Activated T-helper 2 cell treated with anti-CD3 and anti-CD28 coated beads, Interferon-gamma antibody, Interleukin-2, Interleukin-4, amounts not matched to agents 10 μg/mL and 5 μg/mL and 100 μg/mL, durations not matched to agents 14 hours and 24 hours and 36 hours (primary cell): ENCODE data around the gene C12orf75. TPM values are rescaled to one million over a fixed set of nuclear protein-coding genes. Genes with fewer than 3 reads are reported as not detected.
A peak's percentile ranks its signal among the peaks of the same experiment; 100 is the strongest.

Experiments
- DNase-seq: peaks from one replicate; pipeline ENCODE4 v3.0.0; 2021; ENCODE audit warnings: low spot score
- H3K27ac Mint-ChIP-seq: one replicate; pipeline ENCODE4 v1.8.0; 2021; ENCODE audit warnings: mixed read lengths
- H3K27me3 Mint-ChIP-seq: one replicate; pipeline ENCODE4 v1.8.0; 2021; ENCODE audit warnings: low read depth, mixed read lengths
- H3K36me3 Mint-ChIP-seq: one replicate; pipeline ENCODE4 v1.8.0; 2021; ENCODE audit warnings: low read depth, mixed read lengths
- H3K4me1 Mint-ChIP-seq: one replicate; pipeline ENCODE4 v1.8.0; 2021; ENCODE audit warnings: low read depth, mixed read lengths
- H3K4me3 Mint-ChIP-seq: one replicate; pipeline ENCODE4 v1.8.0; 2021; ENCODE audit warnings: low read depth, mild to moderate bottlenecking, moderate library complexity, mixed read lengths
- H3K9me3 Mint-ChIP-seq: one replicate; pipeline ENCODE4 v1.8.0; 2021; ENCODE audit warnings: mixed read lengths
- intact Hi-C: fragments of 100-400 bp; cut with micrococcal nuclease; formaldehyde crosslinking; loops from one replicate; pipeline ENCODE4 v1.15.1; 2023
- total RNA-seq: library from RNA; stranded (reverse); gene quantifications from 2 replicates; pipeline ENCODE4 v1.2.3, GENCODE V29; 2022

C12orf75 gene
- total RNA-seq, 1 donor from 2014 or later: 252 TPM

DNA sequence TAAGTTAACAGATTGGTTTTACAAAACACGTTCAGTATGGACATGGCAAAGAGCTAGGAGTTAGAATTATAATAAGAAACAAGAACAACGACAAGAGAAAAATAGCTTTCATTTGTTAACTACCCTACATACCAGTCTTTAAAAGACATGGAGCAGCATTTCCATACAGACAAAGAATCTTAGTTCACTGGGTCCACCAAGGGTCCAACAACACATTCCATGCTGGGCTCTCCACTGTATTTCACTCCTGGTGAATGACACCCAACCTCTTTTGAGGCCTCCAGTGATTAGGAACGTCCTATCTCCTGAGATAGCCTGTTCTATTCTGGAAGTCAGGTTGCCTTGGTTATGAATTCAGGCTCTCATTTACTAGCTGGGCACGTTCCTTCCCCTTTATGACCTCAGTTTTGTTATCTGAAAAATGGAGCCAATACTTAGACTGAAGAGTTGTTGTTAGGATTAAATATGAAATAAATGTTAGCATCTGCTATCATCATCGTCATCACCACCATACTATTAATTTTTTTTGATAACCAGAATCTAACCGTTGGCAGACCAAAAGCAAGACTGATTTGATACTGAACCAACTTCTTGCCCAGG is 37.7 kb downstream of the C12orf75 start:
- Mint-ChIP-seq H3K9me3 (no peaks in the 10 kb centered on the region), H3K4me3 (no peak overlapping the region), H3K27ac (peak overlapping the region; percentile 8), H3K4me1 (peaks cover 38% of the 10 kb centered on the region), H3K36me3 (peaks cover 58% of the 10 kb centered on the region), H3K27me3 (no peaks in the 10 kb centered on the region)
- DNase-seq: no peak
- intact Hi-C loops: no loop called here

DNA sequence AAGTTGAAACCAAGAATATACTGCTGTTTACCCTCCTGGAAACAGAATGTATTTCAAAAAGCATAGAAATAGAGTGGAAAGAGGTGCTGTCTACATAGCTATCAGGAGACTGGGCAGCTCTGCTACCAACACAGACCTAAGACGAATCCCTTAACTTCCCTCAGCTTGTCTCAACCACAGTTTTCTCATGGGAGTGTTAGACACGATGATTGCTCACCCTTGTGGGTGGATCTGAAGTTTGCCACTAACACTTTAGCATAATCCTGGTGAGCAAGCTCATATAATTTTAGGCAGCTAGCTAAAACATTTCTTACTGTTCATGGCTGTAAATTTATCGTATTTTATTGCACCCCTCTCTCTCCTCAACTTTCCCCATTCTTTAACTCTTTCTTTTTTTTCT is 38.5 kb downstream of the C12orf75 start:
- DNase-seq: no peak
- no peaks in the 10 kb centered on the region for H3K9me3 Mint-ChIP-seq
- intact Hi-C loops: no loop called here
- peaks cover 63% of the 10 kb centered on the region for H3K36me3 Mint-ChIP-seq
- no peak overlapping the region for H3K4me3 Mint-ChIP-seq
- no peaks in the 10 kb centered on the region for H3K27me3 Mint-ChIP-seq
- H3K4me1 Mint-ChIP-seq: peaks cover 33% of the 10 kb centered on the region
- no peak overlapping the region for H3K27ac Mint-ChIP-seq

DNA sequence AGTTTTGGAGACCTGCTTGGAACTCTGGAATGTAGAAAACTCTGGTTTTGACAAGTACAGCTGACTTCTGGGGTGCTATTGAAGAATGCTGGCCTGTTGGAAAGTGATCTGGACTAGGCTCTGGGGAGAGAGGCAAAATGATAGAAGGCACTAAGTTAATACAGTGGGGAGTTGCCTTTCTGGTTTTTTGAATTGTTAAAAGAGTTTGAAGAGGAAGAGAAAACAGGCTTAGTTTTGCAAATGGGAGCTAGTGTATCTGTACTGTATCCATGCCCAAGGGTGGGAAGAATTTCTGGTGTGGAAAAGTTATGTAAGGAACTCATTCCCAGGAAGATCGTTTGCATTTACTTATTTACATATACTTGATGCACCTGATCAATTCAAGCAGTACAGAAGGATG is 43.8 kb downstream of the C12orf75 start:
- no peak for DNase-seq
- no peak overlapping the region for H3K27ac Mint-ChIP-seq
- intact Hi-C loops: no loop called here
- H3K27me3 Mint-ChIP-seq: no peaks in the 10 kb centered on the region
- H3K36me3 Mint-ChIP-seq: peaks cover 39% of the 10 kb centered on the region
- no peak overlapping the region for H3K4me3 Mint-ChIP-seq
- H3K9me3 Mint-ChIP-seq: no peaks in the 10 kb centered on the region
- peaks cover 6% of the 10 kb centered on the region for H3K4me1 Mint-ChIP-seq

DNA sequence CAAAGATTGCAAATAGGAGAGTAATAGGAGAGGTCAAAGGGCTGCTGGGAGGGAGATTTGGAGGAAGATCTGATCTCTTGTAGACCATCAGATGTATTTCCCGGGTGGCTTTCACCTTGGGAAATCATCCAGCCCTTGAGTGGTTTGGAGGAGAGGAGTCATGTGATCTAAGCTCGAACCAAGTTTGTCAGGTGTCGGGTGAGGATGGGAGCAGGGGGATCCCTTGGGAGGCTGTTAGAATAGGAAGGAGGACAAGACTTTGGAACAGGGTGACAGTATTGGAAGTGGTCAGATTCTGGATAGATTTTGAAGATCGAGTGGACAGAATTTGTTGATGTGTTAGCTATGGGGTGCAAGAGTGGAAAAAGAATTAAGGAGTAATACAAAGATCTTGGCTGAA is 46.6 kb downstream of the C12orf75 start:
- Mint-ChIP-seq H3K4me3 (no peak overlapping the region), H3K27me3 (no peaks in the 10 kb centered on the region), H3K27ac (no peak overlapping the region), H3K4me1 (peaks cover 2% of the 10 kb centered on the region), H3K36me3 (peaks cover 20% of the 10 kb centered on the region), H3K9me3 (no peaks in the 10 kb centered on the region)
- no peak for DNase-seq
- intact Hi-C loops: no loop called here

DNA sequence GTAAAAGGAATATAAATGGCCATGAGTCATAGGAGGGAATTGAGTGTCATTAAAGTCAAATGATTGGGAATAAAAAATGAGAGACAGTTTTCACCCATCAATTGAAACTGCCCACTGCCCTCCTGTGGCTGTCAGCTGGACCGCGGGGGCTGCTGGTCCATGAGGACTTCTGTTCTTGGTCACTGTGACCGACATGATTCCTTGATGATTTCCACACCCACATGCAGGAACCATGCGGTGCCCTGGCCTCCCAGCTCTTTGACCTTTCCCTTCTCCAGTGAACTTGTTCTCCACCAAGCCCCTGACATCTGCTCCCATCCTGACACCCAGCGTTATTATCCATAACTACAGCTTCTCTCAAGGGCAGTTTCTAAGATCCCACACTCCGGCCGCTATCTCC is 48.4 kb downstream of the C12orf75 start:
- no peaks in the 10 kb centered on the region for H3K9me3 Mint-ChIP-seq
- no peak for DNase-seq
- H3K4me3 Mint-ChIP-seq: no peak overlapping the region
- no peaks in the 10 kb centered on the region for H3K4me1 Mint-ChIP-seq
- peaks cover 9% of the 10 kb centered on the region for H3K36me3 Mint-ChIP-seq
- no peak overlapping the region for H3K27ac Mint-ChIP-seq
- intact Hi-C loops: no loop called here
- H3K27me3 Mint-ChIP-seq: no peaks in the 10 kb centered on the region

DNA sequence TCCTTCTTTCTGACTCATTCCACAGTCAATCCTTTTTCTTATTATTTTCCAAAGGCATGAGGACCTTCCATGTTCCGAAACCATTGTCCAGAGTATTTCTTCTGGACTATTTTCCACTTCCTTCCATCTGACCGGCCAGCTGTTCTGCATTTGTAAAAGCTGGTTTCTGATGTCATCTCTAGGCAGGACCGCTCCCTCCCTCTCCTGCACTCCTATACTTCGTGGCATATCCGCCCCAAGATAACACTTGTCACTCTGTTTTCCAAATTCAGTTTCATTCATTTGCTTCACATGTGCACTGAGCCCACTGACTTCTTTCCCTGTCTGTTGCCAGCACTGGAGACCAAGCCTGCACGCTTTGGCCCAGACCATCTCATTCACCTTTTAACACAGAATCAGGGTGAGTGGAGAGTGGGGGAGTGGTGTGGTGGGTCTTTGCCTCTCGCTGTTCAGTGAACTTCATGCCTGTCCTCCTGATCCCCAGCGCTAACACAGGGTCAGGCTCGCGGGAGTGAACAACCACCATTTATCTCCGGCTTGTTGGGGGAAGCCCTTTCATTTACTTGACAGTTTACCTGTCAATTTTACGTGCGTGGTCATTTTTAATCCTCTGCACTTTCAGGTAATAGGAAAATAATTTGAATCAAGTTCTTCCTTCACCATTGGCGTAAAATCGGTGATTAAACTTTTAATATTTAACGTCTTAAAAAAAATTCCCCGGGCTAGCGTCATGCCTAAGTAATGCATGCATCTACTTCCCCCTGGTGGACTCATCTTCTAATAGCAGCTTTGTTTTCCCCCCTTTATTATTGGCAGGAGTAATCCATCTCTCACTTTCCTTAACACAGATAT is 52.5 kb downstream of the C12orf75 start:
- H3K9me3 Mint-ChIP-seq: no peaks in the 10 kb centered on the region
- H3K27me3 Mint-ChIP-seq: no peaks in the 10 kb centered on the region
- DNase-seq: no peak
- intact Hi-C loops: loop anchor here (1.0 to 5.0 kb wide), 3 partner anchors 62 to 156 kb away; no protein-coding TSS in a partner anchor
- H3K4me3 Mint-ChIP-seq: no peak overlapping the region
- H3K36me3 Mint-ChIP-seq: peaks cover 3% of the 10 kb centered on the region
- no peak overlapping the region for H3K27ac Mint-ChIP-seq
- H3K4me1 Mint-ChIP-seq: no peaks in the 10 kb centered on the region

DNA sequence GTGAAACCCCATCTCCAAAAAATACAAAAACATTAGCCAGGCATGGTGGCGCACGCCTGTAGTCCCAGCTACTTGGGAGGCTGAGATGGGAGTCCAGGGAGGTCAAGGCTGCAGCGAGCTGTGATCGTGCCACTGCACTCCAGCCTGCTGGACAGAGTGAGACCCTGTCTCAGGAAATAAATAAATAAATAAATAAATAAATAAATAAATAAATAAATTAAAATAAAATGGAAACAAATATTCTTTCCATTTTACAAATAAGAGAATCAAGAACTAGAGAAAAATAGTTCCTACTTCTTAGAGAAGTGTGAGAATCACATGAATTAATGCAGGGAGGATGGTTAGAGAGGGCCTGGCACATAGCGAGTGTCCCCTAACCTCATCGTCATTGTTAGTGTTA is 53.7 kb downstream of the C12orf75 start:
- no peaks in the 10 kb centered on the region for H3K9me3 Mint-ChIP-seq
- H3K4me1 Mint-ChIP-seq: no peaks in the 10 kb centered on the region
- DNase-seq: no peak
- no peaks in the 10 kb centered on the region for H3K27me3 Mint-ChIP-seq
- peaks cover 4% of the 10 kb centered on the region for H3K36me3 Mint-ChIP-seq
- intact Hi-C loops: loop anchor here (5.0 kb wide), 1 partner anchor 157 kb away; no protein-coding TSS in a partner anchor
- H3K4me3 Mint-ChIP-seq: no peak overlapping the region
- no peak overlapping the region for H3K27ac Mint-ChIP-seq

DNA sequence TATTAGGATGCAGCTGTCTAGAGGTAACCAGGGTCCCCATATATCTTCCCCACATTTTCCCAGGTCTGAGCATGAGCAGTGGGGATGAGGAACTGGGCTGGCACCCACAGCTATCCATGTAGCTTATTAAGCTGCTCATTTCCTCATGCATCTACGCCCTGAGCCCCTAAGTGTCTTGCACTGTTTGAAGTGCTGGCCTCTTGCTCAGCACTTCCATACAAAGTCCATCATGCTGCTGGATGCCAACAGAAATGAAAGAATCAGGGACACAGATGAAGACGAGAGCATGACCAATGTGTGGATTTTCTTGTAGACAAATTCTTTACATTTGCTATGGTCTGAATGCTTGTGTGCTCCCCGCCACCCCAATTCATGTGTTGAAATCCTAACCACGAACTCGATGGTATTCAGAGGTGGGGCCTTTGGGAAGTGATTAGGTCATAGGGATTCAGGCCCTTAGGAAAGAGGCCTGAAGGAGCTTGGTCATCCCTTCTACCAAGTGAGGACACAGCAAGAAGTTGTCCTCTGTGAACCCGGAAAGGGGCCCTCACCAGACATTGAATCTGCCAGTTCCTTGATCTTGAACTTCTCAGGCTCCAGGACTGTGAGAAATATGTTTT is 54.5 kb downstream of the C12orf75 start:
- Mint-ChIP-seq H3K27ac (no peak overlapping the region), H3K9me3 (no peaks in the 10 kb centered on the region), H3K4me3 (no peak overlapping the region), H3K36me3 (peaks cover 4% of the 10 kb centered on the region), H3K27me3 (no peaks in the 10 kb centered on the region), H3K4me1 (no peaks in the 10 kb centered on the region)
- intact Hi-C loops: loop anchor here (5.0 kb wide), 1 partner anchor 158 kb away; no protein-coding TSS in a partner anchor
- no peak for DNase-seq

DNA sequence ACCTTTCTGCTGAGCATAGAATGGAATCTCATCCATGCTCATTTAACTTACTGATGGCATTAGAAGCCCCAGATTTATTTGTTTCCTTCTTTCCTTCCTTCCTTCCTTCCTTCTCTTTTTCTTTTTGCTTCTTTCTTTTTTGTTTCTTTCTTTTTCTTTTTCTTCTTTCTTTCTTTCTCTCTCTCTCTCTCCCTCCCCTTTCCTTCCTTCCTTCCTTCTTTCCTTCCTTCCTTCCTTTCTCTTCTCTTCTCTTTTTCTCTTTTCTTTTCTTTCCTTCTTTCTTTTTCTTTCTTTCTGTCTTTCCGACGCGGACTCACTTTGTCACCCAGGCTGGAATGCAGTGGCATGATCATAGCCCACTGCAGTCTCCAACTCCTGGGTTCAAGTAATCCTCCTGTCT is 55.9 kb downstream of the C12orf75 start:
- no peak for DNase-seq
- Mint-ChIP-seq H3K27me3 (no peaks in the 10 kb centered on the region), H3K4me1 (peaks cover 2% of the 10 kb centered on the region), H3K27ac (no peak overlapping the region), H3K9me3 (no peaks in the 10 kb centered on the region), H3K4me3 (no peak overlapping the region), H3K36me3 (peaks cover 4% of the 10 kb centered on the region)
- intact Hi-C loops: no loop called here

DNA sequence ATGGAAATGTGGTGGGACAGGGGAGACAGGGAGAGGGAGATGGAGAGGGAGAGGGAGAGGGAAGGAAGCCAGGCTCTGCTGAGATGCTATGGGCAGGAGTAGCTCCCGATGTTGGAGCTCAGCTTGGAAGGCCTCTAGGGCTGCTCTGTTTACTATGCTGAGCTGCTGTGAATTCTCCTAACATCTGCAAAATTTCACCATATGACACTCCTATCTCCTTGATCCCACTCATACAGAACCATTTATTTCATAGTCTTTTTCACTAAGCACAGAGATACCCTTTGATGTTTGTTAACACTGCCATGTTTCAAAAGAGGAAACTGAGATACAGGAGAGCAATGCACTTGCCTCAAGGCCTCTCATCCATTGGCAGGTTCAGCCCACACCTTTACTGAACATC is 60.7 kb downstream of the C12orf75 start:
- intact Hi-C loops: no loop called here
- DNase-seq: no peak
- Mint-ChIP-seq H3K27ac (no peak overlapping the region), H3K4me1 (peaks cover 5% of the 10 kb centered on the region), H3K9me3 (no peaks in the 10 kb centered on the region), H3K36me3 (peaks cover 4% of the 10 kb centered on the region), H3K27me3 (no peaks in the 10 kb centered on the region), H3K4me3 (no peak overlapping the region)

DNA sequence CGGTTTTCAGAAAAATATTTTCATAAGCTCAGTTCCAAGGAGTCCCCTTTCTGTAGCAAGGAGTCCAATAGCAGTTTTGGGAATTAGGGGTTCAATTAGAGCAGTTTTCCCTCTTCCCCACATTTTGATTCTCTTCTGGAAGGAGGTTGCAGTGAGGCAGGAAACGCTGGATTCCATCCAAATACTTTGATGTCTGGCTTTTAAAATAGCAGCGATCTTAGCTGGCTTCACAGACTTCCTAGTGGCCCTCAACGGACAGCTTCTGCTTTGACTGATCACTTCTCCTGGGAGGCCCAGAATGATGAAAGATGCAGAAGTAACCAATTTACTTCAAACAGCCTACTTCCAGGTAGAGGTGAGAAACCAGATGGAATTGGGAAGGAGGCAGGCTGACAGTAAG is 63.1 kb downstream of the C12orf75 start:
- Mint-ChIP-seq H3K4me3 (no peak overlapping the region), H3K27ac (no peak overlapping the region), H3K27me3 (no peaks in the 10 kb centered on the region), H3K9me3 (peaks cover 15% of the 10 kb centered on the region), H3K4me1 (peaks cover 5% of the 10 kb centered on the region), H3K36me3 (peaks cover 20% of the 10 kb centered on the region)
- intact Hi-C loops: no loop called here
- no peak for DNase-seq

DNA sequence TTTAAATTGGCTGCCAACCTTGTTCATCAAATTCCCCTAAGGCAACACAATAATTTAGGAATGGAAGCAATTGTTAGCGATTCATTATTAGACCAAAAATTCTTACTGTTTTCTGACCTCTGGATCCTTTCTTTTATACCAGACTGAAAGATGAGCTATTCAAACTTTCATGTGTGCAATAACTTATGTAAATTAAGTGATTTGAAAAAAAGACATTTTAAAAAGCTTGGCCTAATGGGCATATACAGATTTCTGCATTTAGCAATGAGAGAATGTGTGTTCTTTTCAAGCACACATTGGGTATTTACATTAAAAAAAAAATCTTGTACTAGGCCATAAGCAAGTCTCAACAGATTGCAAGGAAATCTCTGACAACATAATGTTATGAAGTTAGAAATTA is 65.5 kb downstream of the C12orf75 start:
- H3K27ac Mint-ChIP-seq: no peak overlapping the region
- peaks cover 5% of the 10 kb centered on the region for H3K4me1 Mint-ChIP-seq
- H3K4me3 Mint-ChIP-seq: no peak overlapping the region

DNA sequence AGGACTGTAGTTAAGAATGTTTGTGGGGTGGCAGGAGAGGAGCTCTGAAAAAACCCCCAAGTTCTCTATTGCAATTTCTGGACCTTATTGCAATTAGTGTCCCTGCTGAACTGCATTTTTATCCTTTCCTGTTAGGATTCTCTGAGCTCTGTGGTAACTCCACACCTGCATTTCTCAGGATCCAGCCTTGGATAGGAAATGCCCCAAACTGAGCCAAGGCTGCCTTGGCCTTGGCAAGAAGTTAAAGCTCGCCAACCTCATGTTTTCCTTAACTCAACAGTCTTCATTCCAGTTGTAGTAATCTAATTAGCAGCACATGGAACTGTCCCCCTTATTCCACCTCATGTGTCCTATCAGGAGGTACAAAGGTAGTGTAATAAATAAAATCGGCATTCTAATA is 66.5 kb downstream of the C12orf75 start:
- no peak for DNase-seq
- H3K9me3 Mint-ChIP-seq: peaks cover 21% of the 10 kb centered on the region
- no peak overlapping the region for H3K27ac Mint-ChIP-seq
- no peaks in the 10 kb centered on the region for H3K27me3 Mint-ChIP-seq
- H3K4me1 Mint-ChIP-seq: no peaks in the 10 kb centered on the region
- H3K36me3 Mint-ChIP-seq: peaks cover 45% of the 10 kb centered on the region
- no peak overlapping the region for H3K4me3 Mint-ChIP-seq
- intact Hi-C loops: no loop called here

More for the DNA sequence above, 65.5 kb downstream of the C12orf75 start:
- intact Hi-C loops: no loop called here
- Mint-ChIP-seq H3K36me3 (peaks cover 37% of the 10 kb centered on the region), H3K27me3 (no peaks in the 10 kb centered on the region), H3K9me3 (peaks cover 21% of the 10 kb centered on the region)
- DNase-seq: no peak
